Measurements from ENCODE around the gene NAT14.
"Not testable (repeated sequence)": the region's sequence is repeated elsewhere in the genome, so short reads cannot be mapped to it uniquely, and the experiment has no call there.

NAT14 gene, protein sequence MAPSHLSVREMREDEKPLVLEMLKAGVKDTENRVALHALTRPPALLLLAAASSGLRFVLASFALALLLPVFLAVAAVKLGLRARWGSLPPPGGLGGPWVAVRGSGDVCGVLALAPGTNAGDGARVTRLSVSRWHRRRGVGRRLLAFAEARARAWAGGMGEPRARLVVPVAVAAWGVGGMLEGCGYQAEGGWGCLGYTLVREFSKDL

GRCh38 chr19:55484593-55485438, at the start of gene NAT14:
Gene NAT14, plus strand, starts transcription at chr19:55485188. Its CDS starts 521 bp downstream, at chr19:55485709.
- DNase-seq, result no peak

GRCh38 chr19:55436847-55437246, 48.1 kb upstream of the NAT14 start:
- DNase-seq, result no peak

- peak; percentile 39 for DNase-seq
These were observed 47.6 kb upstream of the NAT14 start for GRCh38 chr19:55437410-55437809.

DNA sequence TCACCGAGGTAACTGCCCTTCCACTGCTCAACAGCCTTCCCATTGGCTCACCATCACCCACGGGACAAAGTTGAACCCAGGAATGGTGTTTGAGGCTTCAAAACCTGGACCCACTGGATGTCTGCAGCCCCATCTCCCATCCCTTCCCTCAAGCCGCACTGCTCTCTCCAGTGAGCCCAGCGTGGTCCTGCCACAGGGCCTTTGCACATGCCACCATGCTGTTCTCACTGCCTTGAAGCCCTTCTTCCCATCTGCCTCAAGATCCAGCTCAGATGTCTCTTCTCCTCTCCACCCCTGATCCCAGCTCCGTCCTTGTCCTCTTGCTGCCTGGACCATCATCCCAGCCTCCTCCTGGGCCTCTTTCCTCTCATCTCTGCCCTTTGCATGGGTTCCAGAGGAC, 45.9 kb upstream of the NAT14 start:
- DNase-seq, result no peak

DNA sequence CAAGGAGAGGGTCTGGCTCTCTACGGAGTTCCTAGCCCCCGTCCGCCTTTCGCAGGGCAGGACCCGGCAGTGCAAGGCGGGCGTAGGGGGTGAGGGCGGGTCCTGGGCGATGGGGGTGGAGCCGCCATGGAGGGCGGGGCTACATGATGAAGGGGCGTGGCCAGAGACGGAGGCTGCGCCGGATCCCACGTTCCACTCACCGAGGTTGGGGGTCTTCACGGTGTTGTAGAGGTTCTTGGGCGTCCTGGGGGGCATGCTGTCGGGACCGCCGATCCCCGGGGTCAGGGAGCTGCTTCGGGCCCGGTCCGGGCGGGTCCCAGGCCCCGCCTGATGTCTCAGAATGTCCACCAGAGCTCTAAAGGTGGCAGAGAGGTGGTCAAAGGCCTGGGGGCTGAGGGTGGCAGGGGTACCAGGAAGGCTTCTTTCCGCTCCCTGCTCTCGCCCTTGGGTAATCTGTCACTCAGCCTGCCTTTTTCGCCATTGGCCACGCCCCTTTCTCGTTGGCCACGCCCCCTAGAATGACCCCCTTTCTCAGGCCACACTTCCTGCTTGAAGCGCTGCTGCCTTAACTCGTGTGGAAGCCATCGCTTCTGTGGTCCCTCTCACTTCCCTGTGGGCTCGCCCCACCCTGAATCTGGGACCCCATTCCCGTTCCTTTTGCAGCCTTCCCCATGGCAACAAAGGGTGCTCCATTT, 44.4 kb upstream of the NAT14 start:
- DNase-seq, result no peak

DNA sequence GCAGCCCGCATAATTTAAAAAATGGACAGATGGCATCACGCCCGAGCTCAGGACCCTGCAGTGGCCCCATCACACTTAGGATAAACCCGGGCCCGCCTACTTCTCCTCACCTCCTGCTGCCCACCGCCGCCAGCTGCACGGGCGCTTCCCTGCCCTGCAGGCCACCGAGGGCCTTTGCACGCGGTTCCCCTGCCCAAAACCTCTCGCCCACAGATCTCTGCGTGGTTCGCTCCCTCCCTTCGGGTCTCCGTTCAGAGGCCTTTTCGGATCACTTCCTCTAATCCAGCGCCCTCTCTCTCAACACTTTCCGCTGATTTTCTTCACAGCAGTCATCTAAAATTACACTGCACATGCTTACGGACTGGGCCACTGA, 43.7 kb upstream of the NAT14 start:
- DNase-seq, result no peak

GRCh38 chr19:55441692-55442321, 43.2 kb upstream of the NAT14 start:
- no peak for DNase-seq

DNA sequence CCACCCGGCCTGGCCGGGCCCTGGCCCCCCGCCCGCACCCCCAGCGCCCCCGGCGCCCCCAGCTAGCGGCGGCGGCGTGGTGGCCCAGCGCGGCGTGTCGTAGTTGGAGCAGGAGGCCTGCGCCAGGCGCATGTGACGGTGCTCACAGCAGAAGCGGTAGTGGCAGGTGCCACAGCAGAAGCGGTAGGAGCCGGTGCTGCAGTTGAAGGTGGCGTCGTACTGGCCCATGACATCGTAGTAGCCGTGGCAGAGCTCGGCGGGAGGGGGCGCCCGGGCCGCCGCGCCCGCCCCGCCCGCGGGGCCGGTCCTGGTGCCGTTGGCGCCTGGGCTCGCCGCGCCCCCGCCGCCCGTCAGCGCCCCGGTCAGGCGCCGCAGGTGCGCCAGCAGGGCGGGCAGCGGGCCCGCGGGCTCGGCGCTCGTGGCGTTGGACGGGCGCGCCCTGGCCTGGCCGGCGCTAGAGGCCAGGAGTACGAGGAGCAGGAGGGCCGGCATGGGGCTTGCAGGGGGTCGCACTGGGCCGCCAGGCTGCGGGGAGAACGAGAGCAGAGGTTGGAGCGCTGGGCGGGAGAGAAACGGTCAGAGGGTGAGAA, 42.5 kb upstream of the NAT14 start:
- no peak for DNase-seq

GRCh38 chr19:55443045-55443823, 41.8 kb upstream of the NAT14 start, which contains the start of gene SHISA7:
Gene SHISA7, minus strand, starts transcription at chr19:55443300. Its CDS starts 437 bp downstream, at chr19:55442863.
- DNase-seq, result no peak

DNA sequence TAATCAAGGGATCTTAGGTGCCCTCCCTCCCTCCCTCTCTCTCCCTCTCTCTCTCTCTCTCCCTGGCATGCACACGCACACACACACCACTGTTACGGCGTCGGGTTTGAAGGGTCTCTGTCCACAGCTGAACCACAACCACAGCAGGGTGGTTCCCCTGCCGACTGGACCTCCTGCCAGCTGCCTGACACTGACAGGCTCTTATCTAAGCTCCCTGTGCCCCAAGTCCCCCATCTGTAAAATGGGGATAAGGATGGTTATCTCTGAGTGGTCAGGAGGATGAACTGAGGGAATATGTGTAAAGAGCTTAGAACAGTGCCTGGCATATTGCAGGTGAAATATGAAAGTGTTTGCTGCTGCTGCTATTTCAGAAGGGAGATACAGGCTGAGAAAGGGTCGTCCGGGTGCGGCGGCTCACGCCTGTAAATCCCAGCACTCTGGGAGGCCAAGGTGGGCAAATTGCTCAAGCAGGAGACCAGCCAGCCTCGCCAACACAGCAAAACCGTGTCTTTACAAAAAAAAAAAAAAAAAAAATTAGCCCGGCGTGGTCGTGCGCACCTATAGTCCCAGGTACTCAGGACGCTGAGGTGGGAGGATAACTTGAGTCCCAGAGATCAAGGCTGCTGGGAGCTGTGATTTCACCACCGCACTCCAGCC, 41.0 kb upstream of the NAT14 start:
- no peak for DNase-seq

- DNase-seq, result no peak
These were observed 40.3 kb upstream of the NAT14 start for GRCh38 chr19:55444646-55445045.

DNA sequence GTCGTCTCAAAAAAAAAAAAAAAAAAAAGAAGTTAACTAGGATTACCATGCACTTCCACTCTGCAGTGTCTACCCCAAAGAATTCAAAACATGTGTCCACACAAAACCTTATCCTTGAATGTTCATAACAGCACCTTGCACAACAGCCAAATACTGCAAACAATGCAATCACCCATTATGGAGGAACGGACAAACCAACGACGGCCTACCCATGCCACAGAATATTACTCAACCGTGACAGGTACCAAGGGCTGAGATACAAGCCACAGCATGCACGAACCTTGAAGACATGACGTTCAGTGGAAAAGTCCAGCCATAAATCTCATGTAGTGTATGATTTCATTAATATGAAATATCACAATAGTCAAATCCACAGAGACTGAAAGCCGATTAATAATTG, 38.9 kb upstream of the NAT14 start:
- DNase-seq, result no peak

GRCh38 chr19:55447421-55448174, 37.4 kb upstream of the NAT14 start:
- DNase-seq, result no peak

- DNase-seq, result not testable (repeated sequence)
These were observed 36.9 kb upstream of the NAT14 start for GRCh38 chr19:55448175-55448490.

DNA sequence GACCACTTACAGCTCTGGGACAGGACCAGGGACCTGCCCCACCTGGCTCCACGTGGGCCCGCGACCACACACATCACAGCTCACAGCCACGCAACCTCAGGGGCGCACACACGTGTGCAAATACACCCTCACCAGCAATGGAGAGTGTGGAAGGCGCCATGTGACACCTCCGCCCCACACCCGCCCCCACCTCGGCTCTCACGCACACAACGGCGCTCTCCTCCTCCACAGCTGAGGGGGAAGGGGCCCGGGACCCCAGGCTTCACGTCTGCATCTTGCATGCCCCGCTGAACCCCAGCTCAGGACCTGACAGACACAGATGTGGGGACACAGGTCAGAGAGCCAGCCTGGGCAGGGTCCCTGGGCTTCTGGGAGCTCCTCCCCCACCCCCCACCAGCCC, 35.5 kb upstream of the NAT14 start:
- DNase-seq, result no peak

- no peak for DNase-seq
These were observed 33.6 kb upstream of the NAT14 start for GRCh38 chr19:55451163-55451964.

GRCh38 chr19:55451965-55452748, 32.8 kb upstream of the NAT14 start:
- DNase-seq, result no peak

GRCh38 chr19:55452749-55453346, 32.1 kb upstream of the NAT14 start:
- peak; percentile 77 for DNase-seq

Data from NCI-H1048 (cell line).